DOHH2 (cell line): ENCODE measurements around the gene MOK.

ENCODE experiments used
- H3F3A ChIP-seq: fragments of 200-600 bp; sonication (generic), shearing (Covaris generic); 2 replicates; pipeline ENCODE4 v1.6.0; 2016; ENCODE audit warnings: antibody characterized with exemption, mild to moderate bottlenecking; ENCODE audit not compliant: control insufficient read depth, insufficient read depth
- H3K27ac ChIP-seq: fragments of 200-600 bp; sonication (generic); 2 replicates; pipeline ENCODE4 v1.5.1; 2014; ENCODE audit warnings: low read depth, mild to moderate bottlenecking, low read length, moderate library complexity
- H3K27me3 ChIP-seq: fragments of 200-600 bp; sonication (generic); 2 replicates; pipeline ENCODE4 v1.6.1; 2014; ENCODE audit warnings: mild to moderate bottlenecking, low read length, mixed read lengths; ENCODE audit not compliant: control insufficient read depth
- H3K36me3 ChIP-seq: fragments of 200-600 bp; sonication (generic); 2 replicates; pipeline ENCODE4 v1.6.1; 2014; ENCODE audit warnings: mild to moderate bottlenecking, low read length, moderate library complexity, mixed read lengths; ENCODE audit not compliant: control insufficient read depth
- H3K4me1 ChIP-seq: fragments of 200-600 bp; sonication (generic); 2 replicates; pipeline ENCODE4 v1.6.1; 2014; ENCODE audit warnings: mild to moderate bottlenecking, low read length, mixed read lengths; ENCODE audit not compliant: control insufficient read depth
- H3K4me2 ChIP-seq: fragments of 200-600 bp; sonication (generic); 2 replicates; pipeline ENCODE4 v1.6.0; 2014; ENCODE audit warnings: mild to moderate bottlenecking, low read length, moderate library complexity
- H3K4me3 ChIP-seq: fragments of 200-600 bp; sonication (generic); 2 replicates; pipeline ENCODE4 v1.5.1; 2014; ENCODE audit warnings: mild to moderate bottlenecking, low read length, mixed read lengths
- H3K79me2 ChIP-seq: fragments of 200-600 bp; sonication (generic); 2 replicates; pipeline ENCODE4 v1.6.1; 2014; ENCODE audit warnings: mild to moderate bottlenecking, low read length, mixed read lengths; ENCODE audit not compliant: control insufficient read depth
- H3K9me2 ChIP-seq: fragments of 200-600 bp; sonication (generic); replicated peaks from 2 replicates; pipeline ENCODE4 v1.6.1; 2014; ENCODE audit warnings: mild to moderate bottlenecking, low read length, mixed read lengths; ENCODE audit not compliant: control insufficient read depth
- H3K9me3 ChIP-seq: fragments of 200-600 bp; sonication (generic); 2 replicates; pipeline ENCODE4 v1.6.1; 2014; ENCODE audit warnings: antibody characterized with exemption, low read length, mixed read lengths; ENCODE audit not compliant: control insufficient read depth, insufficient read depth
- H4K20me1 ChIP-seq: fragments of 200-600 bp; sonication (generic); 2 replicates; pipeline ENCODE4 v1.6.0; 2014; ENCODE audit warnings: low read depth, mild to moderate bottlenecking, antibody characterized with exemption, low read length, moderate library complexity; ENCODE audit not compliant: control insufficient read depth, insufficient read depth
- CTCF ChIP-seq: fragments of 200-600 bp; sonication (generic); IDR thresholded peaks from one replicate; pipeline ENCODE4 v1.5.1; 2014; ENCODE audit warnings: antibody characterized with exemption, mild to moderate bottlenecking, low read depth, low read length; ENCODE audit not compliant: poor library complexity, severe bottlenecking
- EZH2phosphoT487 ChIP-seq: fragments of 200-600 bp; sonication (generic); IDR thresholded peaks from 2 replicates; pipeline ENCODE4 v1.6.1; 2017; ENCODE audit warnings: borderline replicate concordance, mild to moderate bottlenecking, antibody characterized with exemption, low read length, moderate library complexity, mixed read lengths

The MOK gene

GRCh38 chr14:102344485-102344884, 39.5 kb upstream of the MOK start:
- Histone ChIP-seq H3F3A (no peaks in the 10 kb centered on the region), H4K20me1 (no peaks in the 10 kb centered on the region), H3K4me2 (no peak overlapping the region), H3K4me1 (no peaks in the 10 kb centered on the region), H3K9me3 (no peaks in the 10 kb centered on the region), H3K4me3 (no peak overlapping the region), H3K79me2 (no peaks in the 10 kb centered on the region), H3K36me3 (peaks cover 57% of the 10 kb centered on the region), H3K9me2 (no peaks in the 10 kb centered on the region), H3K27me3 (no peaks in the 10 kb centered on the region), H3K27ac (no peak overlapping the region)
- TF ChIP-seq EZH2phosphoT487 (no peak), CTCF (no peak)

GRCh38 chr14:102344084-102344483, 39.1 kb upstream of the MOK start:
- no peak overlapping the region for H3K4me3 ChIP-seq
- H3K27me3 ChIP-seq: no peaks in the 10 kb centered on the region
- H3K4me2 ChIP-seq: no peak overlapping the region
- no peak overlapping the region for H3K27ac ChIP-seq
- TF ChIP-seq EZH2phosphoT487 (no peak), CTCF (no peak)
- H4K20me1 ChIP-seq: no peaks in the 10 kb centered on the region
- H3K79me2 ChIP-seq: no peaks in the 10 kb centered on the region
- H3F3A ChIP-seq: no peaks in the 10 kb centered on the region
- peaks cover 55% of the 10 kb centered on the region for H3K36me3 ChIP-seq
- H3K4me1 ChIP-seq: no peaks in the 10 kb centered on the region
- no peaks in the 10 kb centered on the region for H3K9me3 ChIP-seq
- no peaks in the 10 kb centered on the region for H3K9me2 ChIP-seq

- TF ChIP-seq CTCF: no peak
- no peak for TF ChIP-seq EZH2phosphoT487
- H3K9me3 ChIP-seq: no peaks in the 10 kb centered on the region
Measured at GRCh38 chr14:102342238-102342637, 37.3 kb upstream of the MOK start.

GRCh38 chr14:102341566-102341965, 36.6 kb upstream of the MOK start:
- Histone ChIP-seq H3K9me2 (no peaks in the 10 kb centered on the region), H3K4me3 (no peak overlapping the region), H3K27me3 (no peaks in the 10 kb centered on the region), H3F3A (no peaks in the 10 kb centered on the region), H3K9me3 (no peaks in the 10 kb centered on the region), H3K4me1 (no peaks in the 10 kb centered on the region), H3K79me2 (no peaks in the 10 kb centered on the region), H3K4me2 (no peak overlapping the region), H4K20me1 (no peaks in the 10 kb centered on the region), H3K27ac (no peak overlapping the region), H3K36me3 (peaks cover 47% of the 10 kb centered on the region)
- TF ChIP-seq CTCF: no peak
- no peak for TF ChIP-seq EZH2phosphoT487

More at GRCh38 chr14:102342238-102342637, 37.3 kb upstream of the MOK start:
- H4K20me1 ChIP-seq: no peaks in the 10 kb centered on the region
- no peaks in the 10 kb centered on the region for H3K79me2 ChIP-seq
- H3F3A ChIP-seq: no peaks in the 10 kb centered on the region
- no peaks in the 10 kb centered on the region for H3K9me2 ChIP-seq
- no peak overlapping the region for H3K27ac ChIP-seq
- H3K4me3 ChIP-seq: no peak overlapping the region
- peaks cover 48% of the 10 kb centered on the region for H3K36me3 ChIP-seq
- H3K4me2 ChIP-seq: no peak overlapping the region
- H3K27me3 ChIP-seq: no peaks in the 10 kb centered on the region
- H3K4me1 ChIP-seq: no peaks in the 10 kb centered on the region
